Subcutaneous adipose tissue (tissue), 4 donors: ENCODE measurements around the gene TPPP2. TPM values are rescaled to one million over a fixed set of nuclear protein-coding genes. Genes with fewer than 3 reads are reported as not detected.

Source experiments
- total RNA-seq, 4 donors: library from RNA; depleted of rRNA; stranded (reverse); fragments of >200 nt; gene quantifications; one replicate each; pipeline ENCODE4 v1.1.0, GENCODE V29; 2016
- TF ChIP-seq, protein P1 (sequence below): fragments of 450-650 bp; IDR thresholded peaks from one replicate; pipeline ENCODE4 v1.5.1; 2016; ENCODE audit warnings: low read depth, mild to moderate bottlenecking, control low read depth, antibody characterized with exemption, moderate library complexity

Gene TPPP2
- total RNA-seq, 4 donors from 2014 or later = not detected

GRCh38 chr14:21066882-21067502 is 37.0 kb downstream of the TPPP2 start:
- TF ChIP-seq, protein P1, sequence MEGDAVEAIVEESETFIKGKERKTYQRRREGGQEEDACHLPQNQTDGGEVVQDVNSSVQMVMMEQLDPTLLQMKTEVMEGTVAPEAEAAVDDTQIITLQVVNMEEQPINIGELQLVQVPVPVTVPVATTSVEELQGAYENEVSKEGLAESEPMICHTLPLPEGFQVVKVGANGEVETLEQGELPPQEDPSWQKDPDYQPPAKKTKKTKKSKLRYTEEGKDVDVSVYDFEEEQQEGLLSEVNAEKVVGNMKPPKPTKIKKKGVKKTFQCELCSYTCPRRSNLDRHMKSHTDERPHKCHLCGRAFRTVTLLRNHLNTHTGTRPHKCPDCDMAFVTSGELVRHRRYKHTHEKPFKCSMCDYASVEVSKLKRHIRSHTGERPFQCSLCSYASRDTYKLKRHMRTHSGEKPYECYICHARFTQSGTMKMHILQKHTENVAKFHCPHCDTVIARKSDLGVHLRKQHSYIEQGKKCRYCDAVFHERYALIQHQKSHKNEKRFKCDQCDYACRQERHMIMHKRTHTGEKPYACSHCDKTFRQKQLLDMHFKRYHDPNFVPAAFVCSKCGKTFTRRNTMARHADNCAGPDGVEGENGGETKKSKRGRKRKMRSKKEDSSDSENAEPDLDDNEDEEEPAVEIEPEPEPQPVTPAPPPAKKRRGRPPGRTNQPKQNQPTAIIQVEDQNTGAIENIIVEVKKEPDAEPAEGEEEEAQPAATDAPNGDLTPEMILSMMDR = no peak

- TF ChIP-seq, protein P1 = no peak
These were observed 38.7 kb downstream of the TPPP2 start for GRCh38 chr14:21068521-21069387.

DNA sequence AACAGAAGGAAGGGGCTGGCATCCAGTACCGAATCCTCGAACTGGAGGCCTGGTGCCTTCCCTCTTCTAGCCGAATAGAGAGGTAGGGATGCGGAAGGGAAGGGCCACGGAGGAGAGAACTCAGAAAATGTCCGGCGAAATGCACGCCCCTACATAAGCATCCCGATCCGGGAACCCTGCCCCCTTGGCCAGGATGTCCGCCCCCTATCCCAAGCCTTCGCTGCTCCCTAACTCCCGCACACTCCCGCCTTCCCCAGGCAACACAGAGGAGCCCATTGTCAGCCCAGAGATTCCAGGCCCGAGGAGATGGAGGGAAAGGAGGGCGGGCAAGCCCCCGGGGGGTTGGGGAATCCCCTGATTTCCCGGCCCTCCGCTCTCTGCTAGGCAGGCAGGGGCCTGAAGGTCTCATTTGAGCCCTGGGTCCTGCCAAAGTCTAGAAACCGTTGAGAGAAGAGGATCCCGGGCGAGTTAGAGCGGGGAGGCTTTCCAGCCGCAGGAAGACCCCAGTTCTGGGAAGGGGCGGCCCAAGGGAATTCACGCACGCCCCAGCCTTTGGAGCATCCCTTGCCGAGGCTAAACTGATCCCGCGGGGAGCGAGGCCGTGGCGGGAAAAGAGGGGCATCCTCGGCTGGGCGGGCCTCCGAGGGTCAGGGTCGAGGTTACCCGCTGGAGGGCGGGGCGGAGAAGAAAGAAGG is 39.5 kb downstream of the TPPP2 start:
- TF ChIP-seq, protein P1 = no peak

- TF ChIP-seq, protein P1 = no peak
These were observed 40.1 kb downstream of the TPPP2 start, which contains the start of gene ARHGEF40 for GRCh38 chr14:21070083-21070609. ARHGEF40 (plus strand) TSS chr14:21070304; CDS start chr14:21070397, 93 bp downstream.

- TF ChIP-seq, protein P1 = no peak
These were observed 40.7 kb downstream of the TPPP2 start for GRCh38 chr14:21070610-21071224.

DNA sequence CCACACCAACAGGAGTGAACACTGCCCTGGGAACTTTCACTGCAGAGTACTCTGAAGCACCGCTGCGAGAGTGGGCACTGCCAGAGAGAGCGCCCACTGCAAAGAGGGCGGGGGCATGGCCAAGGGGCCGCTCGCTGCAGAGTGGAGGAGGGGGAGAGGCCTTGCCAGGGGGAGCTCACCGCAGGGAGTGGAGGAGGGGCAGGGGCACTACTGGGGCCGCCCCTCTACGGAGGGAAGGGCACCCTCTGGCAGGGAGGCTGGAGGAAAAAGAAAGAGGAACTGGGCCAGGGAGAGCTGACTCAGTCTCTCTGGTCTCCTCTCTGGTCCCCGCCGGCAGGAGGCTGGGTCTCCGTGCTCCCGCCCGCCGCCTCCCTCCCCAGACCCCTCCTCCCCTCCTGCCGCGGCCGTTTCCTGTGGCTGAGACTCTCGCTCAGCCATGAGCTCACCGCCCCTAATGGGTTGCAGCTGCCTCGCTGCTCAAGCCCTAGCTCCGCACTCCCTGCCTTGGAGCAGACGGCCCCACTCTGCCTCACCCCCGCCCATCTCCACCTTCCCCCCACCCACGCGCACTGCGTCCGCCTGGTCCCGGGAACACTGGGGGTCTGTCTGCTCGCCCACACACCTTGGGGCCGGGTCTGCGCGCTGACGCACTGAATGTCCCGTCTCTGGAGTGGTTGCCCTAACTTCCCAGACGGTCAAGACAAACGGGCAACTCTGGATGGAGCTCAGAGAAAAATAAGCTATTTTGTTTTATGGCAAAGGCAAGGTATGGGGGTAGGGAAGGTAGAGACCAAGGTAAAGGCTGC is 41.4 kb downstream of the TPPP2 start:
- TF ChIP-seq, protein P1 = no peak
